ENCODE measurements around the gene PARD3B. TPM values are rescaled to one million over a fixed set of nuclear protein-coding genes. Genes with fewer than 3 reads are reported as not detected.

PARD3B gene
- total and polyA plus RNA-seq, 2 of the 4 experiments (the other 2 are of a cell fraction): 3.3 to 15.6 TPM

- no peak overlapping the region for H3K4me2 ChIP-seq (ENCODE audit: low read depth, low read length)
- DNase-seq (no peak), ATAC-seq (ENCODE audit: low read depth) (no peak)
- CTCF ChIA-PET: no interaction called here
- in situ Hi-C loops (cut with MboI; ENCODE audit: low sequenced_read_pairs): no loop called here
- WGBS, 2 experiments (ENCODE audit: extremely low coverage in 2 of 2, insufficient read length in 1 of 2): no CpG with 5 or more reads among the region's 4 CpGs
- no peak overlapping the region for H3K56ac ChIP-seq (ENCODE audit: extremely low read depth, insufficient read depth, low read length)
- no peak overlapping the region for H2BK20ac ChIP-seq (ENCODE audit: low read depth, low read length)
- H3K4me3 ChIP-seq (ENCODE audit: insufficient read depth, low read depth, low read length): no peak overlapping the region
- no peaks in the 10 kb centered on the region for H3K79me1 ChIP-seq (ENCODE audit: low read depth in 1 of 2, low read length in 2 of 2)
- no peak overlapping the region for H2AK5ac ChIP-seq (ENCODE audit: low read depth, low read length)
- no peak overlapping the region for H3K27ac ChIP-seq (ENCODE audit: insufficient read depth, low read length)
- H4K5ac ChIP-seq (ENCODE audit: low read depth, low read length): no peak overlapping the region
- intact Hi-C loops (cut with micrococcal nuclease): no loop called here
- no peak overlapping the region for H2BK15ac ChIP-seq (ENCODE audit: low read depth, low read length)
- H3K4me1 ChIP-seq (ENCODE audit: control insufficient read depth, insufficient read depth, low read length): peaks cover 2% of the 10 kb centered on the region; the same call in 1 of the 2 replicates
- no peaks in the 10 kb centered on the region for H3K27me3 ChIP-seq (ENCODE audit: control insufficient read depth, insufficient read depth, low read length)
- dilution Hi-C loops (cut with HindIII; ENCODE audit: low sequenced_read_pairs, unreplicated experiment): no loop called here
- no TSS peak for BruUV-seq (replicated peaks)
- H4K20me1 ChIP-seq (ENCODE audit: insufficient read depth, low read length): no peaks in the 10 kb centered on the region
- H3K23ac ChIP-seq (ENCODE audit: low read depth, low read length): no peak overlapping the region
- TF ChIP-seq RFX5 (IDR thresholded peaks at IDR 0.05; ENCODE audit: low read depth, low read length) (no peak), FOS (IDR thresholded peaks at IDR 0.05; ENCODE audit: low read depth, low read length) (no peak), MXI1 (IDR thresholded peaks at IDR 0.05; ENCODE audit: borderline replicate concordance, low read depth, low read length) (no peak), CHD1 (IDR thresholded peaks at IDR 0.05; ENCODE audit: low read depth, low read length) (no peak), SMC3 (IDR thresholded peaks at IDR 0.05; ENCODE audit: low read depth, low read length) (no peak), MAZ (IDR thresholded peaks at IDR 0.05; ENCODE audit: borderline replicate concordance, low read depth, low read length) (no peak), RAD21 (IDR thresholded peaks at IDR 0.05; ENCODE audit: low read length) (no peak), POLR2A (IDR thresholded peaks at IDR 0.05; ENCODE audit: low read depth, low read length) (no peak), NFE2L2 (IDR thresholded peaks at IDR 0.05; ENCODE audit: low read depth, low read length) (no peak), MAFK (IDR thresholded peaks at IDR 0.05; ENCODE audit: low read depth, low read length) (no peak)
- POLR2A ChIA-PET (ENCODE audit: unreplicated experiment): no interaction called here
- H3K9me3 ChIP-seq (ENCODE audit: control insufficient read depth, insufficient read depth, low read length): no peaks in the 10 kb centered on the region
- no peak overlapping the region for H3K14ac ChIP-seq (replicated peaks; ENCODE audit: low read depth, low read length)
- H4K8ac ChIP-seq (ENCODE audit: low read depth in 2 of 2, low read length in 2 of 2): no peak overlapping the region
- H2BK120ac ChIP-seq (ENCODE audit: low read depth, low read length): no peak overlapping the region
- H3K36me3 ChIP-seq (ENCODE audit: control insufficient read depth, insufficient read depth, low read length): peaks cover 3% of the 10 kb centered on the region; the same call in 1 of the 2 replicates
- H3K4ac ChIP-seq (ENCODE audit: low read depth, low read length): no peak overlapping the region
- no peak overlapping the region for H3K9ac ChIP-seq (ENCODE audit: low read depth, low read length)
- no peak overlapping the region for H4K91ac ChIP-seq (ENCODE audit: insufficient read depth, low read depth, low read length)
- peaks cover 4% of the 10 kb centered on the region; the same call in 1 of the 2 replicates for H3K9me1 ChIP-seq (ENCODE audit: insufficient read depth, low read length)
- H2BK5ac ChIP-seq (ENCODE audit: low read depth, low read length, poor library complexity, severe bottlenecking): no peak overlapping the region
- H2AFZ ChIP-seq (replicated peaks; ENCODE audit: low read length, poor library complexity): no peak overlapping the region
- H2AK9ac ChIP-seq (replicated peaks; ENCODE audit: low read depth, low read length, poor library complexity): no peak overlapping the region
- no peak overlapping the region for H3K18ac ChIP-seq (ENCODE audit: low read depth, low read length)
These were observed 648.6 kb downstream of the PARD3B start for GRCh38 chr2:205193836-205194228.
